K562 (cell line): ENCODE data around the gene USB1. TPM values are rescaled to one million over a fixed set of nuclear protein-coding genes. Genes with fewer than 3 reads are reported as not detected.

Experiments used
- ATF7 ChIP-seq: fragments of 450-650 bp; IDR thresholded peaks from 2 replicates; pipeline ENCODE4 v1.7.1; 2014; ENCODE audit warnings: mild to moderate bottlenecking, moderate library complexity
- BCL6 ChIP-seq: fragments of 250-450 bp; sonication (Bioruptor Pico); IDR thresholded peaks from 2 replicates; pipeline ENCODE4 v1.4.0; 2020
- CHCHD3 ChIP-seq: fragments of 250-450 bp; sonication (Bioruptor Pico); IDR thresholded peaks from 2 replicates; pipeline ENCODE4 v2.1.2; 2022; ENCODE audit warnings: mild to moderate bottlenecking
- CXXC5 ChIP-seq: fragments of 250-450 bp; sonication (Bioruptor Pico); IDR thresholded peaks from 2 replicates; pipeline ENCODE4 v1.8.0; 2022; ENCODE audit warnings: inconsistent platforms, mild to moderate bottlenecking, moderate library complexity
- FOXP4 ChIP-seq: sonication (generic); formaldehyde crosslinking; IDR thresholded peaks from 2 replicates; pipeline ENCODE4 v1.8.0; 2022; ENCODE audit warnings: mild to moderate bottlenecking, missing genetic modification reagents, borderline replicate concordance
- FUS ChIP-seq: fragments of 200-400 bp; formaldehyde crosslinking; optimal IDR thresholded peaks from 2 replicates; pipeline ENCODE3; 2017; ENCODE audit warnings: low read depth, low read length
- GATAD2B ChIP-seq: fragments of 450-650 bp; IDR thresholded peaks from 2 replicates; pipeline ENCODE4 v1.6.1; 2017; ENCODE audit warnings: mild to moderate bottlenecking, borderline replicate concordance
- LCOR ChIP-seq: sonication (generic); formaldehyde crosslinking; IDR thresholded peaks from 2 replicates; pipeline ENCODE4 v1.8.0; 2022; ENCODE audit warnings: mild to moderate bottlenecking, missing genetic modification reagents
- MTA3 ChIP-seq: fragments of 450-650 bp; formaldehyde crosslinking; IDR thresholded peaks from 2 replicates; pipeline ENCODE4 v1.6.1; 2017; ENCODE audit warnings: mild to moderate bottlenecking, borderline replicate concordance
- PHF8 ChIP-seq: fragments of 200-600 bp; sonication (generic); IDR thresholded peaks from 2 replicates; pipeline ENCODE4 v1.6.1; 2012; ENCODE audit warnings: mixed run types, mild to moderate bottlenecking, inconsistent platforms, low read length, moderate library complexity, borderline replicate concordance
- POLR3G ChIP-seq: IDR thresholded peaks from 2 replicates; pipeline ENCODE4 v1.6.1; 2011; ENCODE audit not compliant: insufficient read length, insufficient replicate concordance; ENCODE audit errors: extremely low read depth
- RBFOX2 ChIP-seq: fragments of 200-400 bp; formaldehyde crosslinking; IDR thresholded peaks from 2 replicates; pipeline ENCODE4 v1.6.1; 2017; ENCODE audit warnings: low read depth, mild to moderate bottlenecking, low read length, moderate library complexity
- SAFB ChIP-seq: fragments of 200-400 bp; formaldehyde crosslinking; IDR thresholded peaks from 2 replicates; pipeline ENCODE4 v1.6.1; 2017; ENCODE audit warnings: low read depth, low read length, borderline replicate concordance
- SMC3 ChIP-seq: conservative IDR thresholded peaks from 2 replicates; pipeline ENCODE4 v1.6.1; 2011; ENCODE audit warnings: low read depth, low read length, improper control_type of control experiment; ENCODE audit not compliant: insufficient read depth
- TEAD1 ChIP-seq, 2 experiments: fragments of 450-650 bp in 1 of 2; sonication (generic) in 1 of 2; formaldehyde crosslinking; IDR thresholded peaks; 2 replicates each; pipeline versions ENCODE4 v1.4.0 to v1.8.0; 2020 to 2022; ENCODE audit warnings: mild to moderate bottlenecking in 2 of 2, missing genetic modification reagents in 1 of 2
- ZC3H4 ChIP-seq: sonication (generic); formaldehyde crosslinking; IDR thresholded peaks from 2 replicates; pipeline ENCODE4 v1.9.0; 2021; ENCODE audit warnings: missing genetic modification reagents, borderline replicate concordance
- ZNF165 ChIP-seq: fragments of 250-450 bp; sonication (Bioruptor Pico); IDR thresholded peaks from 2 replicates; pipeline ENCODE4 v1.4.0; 2020; ENCODE audit warnings: borderline replicate concordance
- ZNF197 ChIP-seq: fragments of 200-800 bp; sonication (Bioruptor generic); IDR thresholded peaks from 2 replicates; pipeline ENCODE4 v1.6.1; 2016; ENCODE audit warnings: low read depth, missing genetic modification characterization, missing compliant biosample characterization
- ZNF217 ChIP-seq: sonication (generic); formaldehyde crosslinking; IDR thresholded peaks from 2 replicates; pipeline ENCODE4 v1.8.0; 2022; ENCODE audit warnings: mild to moderate bottlenecking, missing genetic modification reagents
- ZNF445 ChIP-seq: fragments of 250-450 bp; sonication (Bioruptor Pico); IDR thresholded peaks from 2 replicates; pipeline ENCODE4 v1.4.0; 2020; ENCODE audit warnings: low read depth, mild to moderate bottlenecking, moderate library complexity
- ZNF584 ChIP-seq: fragments of 200-800 bp; sonication (Bioruptor generic); IDR thresholded peaks from 2 replicates; pipeline ENCODE4 v1.6.1; 2016; ENCODE audit warnings: low read depth, mild to moderate bottlenecking, missing genetic modification characterization, missing compliant biosample characterization
- ZNF696 ChIP-seq: fragments of 250-450 bp; sonication (Bioruptor Pico); conservative IDR thresholded peaks from 2 replicates; pipeline ENCODE4 v1.4.0; 2020; ENCODE audit warnings: mild to moderate bottlenecking, moderate library complexity
- polyA plus RNA-seq, 8 experiments: library from polyadenylated mRNA; depleted of rRNA in 4 of 8; stranded (reverse) in 5 of 8; unstranded in 3 of 8; fragments of >200 nt; fragmentation: Nextera tagmentation in 2 of 8; fragmentation: Illumina TruSeq in 1 of 8; extraction: Ambion mirVana in 2 of 8; extraction: Trizol in 1 of 8; gene quantifications; 2 replicates each; pipeline versions ENCODE4 v1.2.1 to v1.2.3, GENCODE V29; 2011 to 2014; ENCODE audit warnings: inconsistent platforms in 1 of 8, missing spikeins in 1 of 8
- total RNA-seq, 7 experiments: library from RNA; depleted of rRNA in 6 of 7; stranded (reverse); fragments of >200 nt in 6 of 7; fragmentation: Illumina TruSeq in 2 of 7; extraction: Trizol in 2 of 7; gene quantifications; 2 replicates each; pipeline versions ENCODE4 v1.2.1 to v1.2.3, GENCODE V29; 2011 to 2021; ENCODE audit warnings: low replicate concordance in 1 of 7
- TF ChIP-seq, protein P1 (sequence below): fragments of 250-450 bp; sonication (Bioruptor Pico); IDR thresholded peaks from 2 replicates; pipeline ENCODE4 v1.8.0; 2022; ENCODE audit warnings: inconsistent platforms
- TF ChIP-seq, protein P2 (sequence below): fragments of 450-650 bp; IDR thresholded peaks from 2 replicates; pipeline ENCODE4 v1.6.1; 2016; ENCODE audit warnings: antibody characterized with exemption

The USB1 gene
- total and polyA plus RNA-seq, 9 of the 15 experiments (the other 6 are each of a cell fraction or from before 2014, with no cell fraction given) = 11.6 to 73.6 (median 19.4) TPM

GRCh38 chr16:57984443-57985203 lies 16.6 kb upstream of the USB1 start (continued):
- TF ChIP-seq FOXP4 (CRISPR knock-in tag) = 0 out of 2 replicates have a peak, but pooled peaks have one; percentile 38
- TF ChIP-seq TEAD1 (CRISPR knock-in tag; IDR thresholded peaks at IDR 0.05) = no peak
- no peak for TF ChIP-seq LCOR
- TF ChIP-seq SMC3 = no peak
- 0 out of 2 replicates have a peak, but pooled peaks have one; percentile 20 for TF ChIP-seq ATF7
- TF ChIP-seq PHF8 = peak; percentile 61; the same call in 1 of the 2 replicates
- peak; percentile 48 for TF ChIP-seq CXXC5 (CRISPR knock-in tag)
- TF ChIP-seq ZNF696 (CRISPR knock-in tag) = no peak
- no peak for TF ChIP-seq BCL6
- no peak for TF ChIP-seq ZNF217
- no peak for TF ChIP-seq CHCHD3 (CRISPR knock-in tag)
- no peak for TF ChIP-seq ZNF197 (CRISPR knock-in tag)
- peak; percentile 78 for TF ChIP-seq RBFOX2
- TF ChIP-seq SAFB = no peak
- no peak for TF ChIP-seq ZNF584 (CRISPR knock-in tag)
- peak; percentile 60; the same call in 1 of the 2 replicates for TF ChIP-seq MTA3
- TF ChIP-seq FUS = no peak
- TF ChIP-seq ZC3H4 (CRISPR knock-in tag) = no peak
- no peak for TF ChIP-seq ZNF165
- no peak for TF ChIP-seq GATAD2B
- TF ChIP-seq, protein P1, sequence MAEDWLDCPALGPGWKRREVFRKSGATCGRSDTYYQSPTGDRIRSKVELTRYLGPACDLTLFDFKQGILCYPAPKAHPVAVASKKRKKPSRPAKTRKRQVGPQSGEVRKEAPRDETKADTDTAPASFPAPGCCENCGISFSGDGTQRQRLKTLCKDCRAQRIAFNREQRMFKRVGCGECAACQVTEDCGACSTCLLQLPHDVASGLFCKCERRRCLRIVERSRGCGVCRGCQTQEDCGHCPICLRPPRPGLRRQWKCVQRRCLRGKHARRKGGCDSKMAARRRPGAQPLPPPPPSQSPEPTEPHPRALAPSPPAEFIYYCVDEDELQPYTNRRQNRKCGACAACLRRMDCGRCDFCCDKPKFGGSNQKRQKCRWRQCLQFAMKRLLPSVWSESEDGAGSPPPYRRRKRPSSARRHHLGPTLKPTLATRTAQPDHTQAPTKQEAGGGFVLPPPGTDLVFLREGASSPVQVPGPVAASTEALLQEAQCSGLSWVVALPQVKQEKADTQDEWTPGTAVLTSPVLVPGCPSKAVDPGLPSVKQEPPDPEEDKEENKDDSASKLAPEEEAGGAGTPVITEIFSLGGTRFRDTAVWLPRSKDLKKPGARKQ = 0 out of 2 replicates have a peak, but pooled peaks have one; percentile 55
- TF ChIP-seq POLR3G = no peak
- no peak for TF ChIP-seq ZNF445 (CRISPR knock-in tag)
- TF ChIP-seq, protein P2, sequence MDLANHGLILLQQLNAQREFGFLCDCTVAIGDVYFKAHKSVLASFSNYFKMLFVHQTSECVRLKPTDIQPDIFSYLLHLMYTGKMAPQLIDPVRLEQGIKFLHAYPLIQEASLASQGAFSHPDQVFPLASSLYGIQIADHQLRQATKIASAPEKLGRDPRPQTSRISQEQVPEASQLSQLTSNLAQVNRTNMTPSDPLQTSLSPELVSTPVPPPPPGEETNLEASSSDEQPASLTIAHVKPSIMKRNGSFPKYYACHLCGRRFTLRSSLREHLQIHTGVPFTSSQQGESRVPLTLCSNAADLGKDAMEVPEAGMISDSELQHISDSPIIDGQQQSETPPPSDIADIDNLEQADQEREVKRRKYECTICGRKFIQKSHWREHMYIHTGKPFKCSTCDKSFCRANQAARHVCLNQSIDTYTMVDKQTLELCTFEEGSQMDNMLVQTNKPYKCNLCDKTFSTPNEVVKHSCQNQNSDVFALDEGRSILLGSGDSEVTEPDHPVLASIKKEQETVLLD = peak; percentile 59; the same call in 1 of the 2 replicates
